Neural progenitor cell (in vitro differentiated cells): ENCODE data around the gene TPMT. TPM values are rescaled to one million over a fixed set of nuclear protein-coding genes. Genes with fewer than 3 reads are reported as not detected.

Source experiments
- DNase-seq: peaks from one replicate; pipeline ENCODE4 v3.0.0-alpha.2; 2016; ENCODE audit warnings: low spot score
- H2AFZ ChIP-seq: fragments of 200-600 bp; sonication (generic); replicated peaks from 2 replicates; pipeline ENCODE4 v1.6.1; 2016; ENCODE audit warnings: antibody characterized with exemption
- H3F3A ChIP-seq: fragments of 200-600 bp; sonication (generic); 2 replicates; pipeline ENCODE4 v1.6.1; 2016; ENCODE audit warnings: antibody characterized with exemption, low read depth
- H3K27ac ChIP-seq: fragments of 200-600 bp; sonication (generic); 2 replicates; pipeline ENCODE4 v1.5.1; 2016; ENCODE audit warnings: mild to moderate bottlenecking
- H3K27me3 ChIP-seq: fragments of 200-600 bp; sonication (generic); 2 replicates; pipeline ENCODE4 v1.6.1; 2016; ENCODE audit warnings: mild to moderate bottlenecking, moderate library complexity
- H3K36me3 ChIP-seq: fragments of 200-600 bp; sonication (generic); 2 replicates; pipeline ENCODE4 v1.5.1; 2016
- H3K4me1 ChIP-seq: fragments of 200-600 bp; sonication (generic); 2 replicates; pipeline ENCODE4 v1.6.1; 2016; ENCODE audit warnings: mixed run types
- H3K4me2 ChIP-seq: fragments of 200-600 bp; sonication (generic); 2 replicates; pipeline ENCODE4 v1.6.1; 2016
- H3K4me3 ChIP-seq: fragments of 200-600 bp; sonication (generic); 2 replicates; pipeline ENCODE4 v1.5.1; 2016
- H3K79me2 ChIP-seq: fragments of 200-600 bp; sonication (generic); 2 replicates; pipeline ENCODE4 v1.6.1; 2016; ENCODE audit warnings: low read depth
- H3K9ac ChIP-seq: fragments of 200-600 bp; sonication (generic); 2 replicates; pipeline ENCODE4 v1.6.1; 2016
- H3K9me3 ChIP-seq: fragments of 200-600 bp; sonication (generic); 2 replicates; pipeline ENCODE4 v1.5.1; 2016; ENCODE audit warnings: low read depth
- H4K20me1 ChIP-seq: fragments of 200-600 bp; sonication (generic); 2 replicates; pipeline ENCODE4 v1.6.1; 2016; ENCODE audit warnings: low read depth
- H3K27ac Mint-ChIP-seq: 3 replicates; pipeline ENCODE4 v1.8.0; 2021; ENCODE audit warnings: mixed read lengths
- H3K27me3 Mint-ChIP-seq: 2 replicates; pipeline ENCODE4 v1.8.0; 2022; ENCODE audit warnings: low read depth, mild to moderate bottlenecking, inconsistent platforms, moderate library complexity, mixed read lengths; ENCODE audit not compliant: insufficient read depth
- H3K36me3 Mint-ChIP-seq: 3 replicates; pipeline ENCODE4 v1.8.0; 2021; ENCODE audit warnings: mixed read lengths
- H3K4me1 Mint-ChIP-seq: 3 replicates; pipeline ENCODE4 v1.8.0; 2021; ENCODE audit warnings: mixed read lengths
- H3K4me3 Mint-ChIP-seq: 3 replicates; pipeline ENCODE4 v1.8.0; 2021; ENCODE audit warnings: mild to moderate bottlenecking, moderate library complexity, mixed read lengths
- H3K9me3 Mint-ChIP-seq: 3 replicates; pipeline ENCODE4 v1.8.0; 2020; ENCODE audit warnings: mixed read lengths
- CTCF ChIP-seq: fragments of 200-600 bp; sonication (generic); IDR thresholded peaks from 2 replicates; pipeline ENCODE4 v1.5.1; 2017; ENCODE audit warnings: antibody characterized with exemption, mild to moderate bottlenecking
- EZH2 ChIP-seq: fragments of 200-600 bp; sonication (generic); IDR thresholded peaks from 2 replicates; pipeline ENCODE4 v1.6.1; 2017; ENCODE audit warnings: antibody characterized with exemption, mild to moderate bottlenecking, moderate library complexity
- EZH2phosphoT487 ChIP-seq: fragments of 200-600 bp; sonication (generic); IDR thresholded peaks from 2 replicates; pipeline ENCODE4 v1.6.1; 2017; ENCODE audit warnings: antibody characterized with exemption
- total RNA-seq: library from RNA; depleted of rRNA; stranded (reverse); fragments of >200 nt; gene quantifications from 2 replicates; pipeline ENCODE4 v1.2.3, GENCODE V29; 2015; ENCODE audit warnings: low replicate concordance

The TPMT gene
- total RNA-seq, 1 donor from 2014 or later: 22.1 TPM

DNA sequence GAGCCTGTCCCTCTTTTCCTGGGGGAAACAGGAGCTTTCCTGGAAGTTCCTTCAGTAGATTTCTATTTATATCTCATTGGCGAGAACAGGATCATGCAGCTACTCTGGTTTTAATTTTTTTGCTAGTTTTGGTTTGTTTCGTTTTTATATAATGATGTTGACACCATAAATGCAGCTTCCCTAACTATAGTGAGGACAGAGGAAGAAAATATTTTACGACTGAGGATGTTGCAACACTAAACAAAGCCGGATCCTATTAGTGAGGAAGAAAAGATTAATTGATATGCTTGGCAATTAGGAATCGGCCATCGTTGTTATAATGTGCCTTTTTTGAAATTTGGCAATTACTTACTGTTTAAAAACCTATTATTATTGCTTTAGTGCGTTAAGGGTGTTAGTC is 17.0 kb upstream of the TPMT start:
- H3K4me3 Mint-ChIP-seq: no peak overlapping the region
- peaks cover 10% of the 10 kb centered on the region for H3K9me3 Mint-ChIP-seq
- peaks cover 35% of the 10 kb centered on the region for H3K36me3 Mint-ChIP-seq
- Histone ChIP-seq H3K4me2 (no peak overlapping the region), H3F3A (no peaks in the 10 kb centered on the region), H3K9me3 (no peaks in the 10 kb centered on the region), H3K27ac (no peak overlapping the region), H3K36me3 (peaks cover 13% of the 10 kb centered on the region), H4K20me1 (no peaks in the 10 kb centered on the region), H3K9ac (no peak overlapping the region), H3K79me2 (no peaks in the 10 kb centered on the region), H3K4me3 (no peak overlapping the region), H3K27me3 (no peaks in the 10 kb centered on the region), H3K4me1 (no peaks in the 10 kb centered on the region), H2AFZ (no peak overlapping the region)
- no peak overlapping the region for H3K27ac Mint-ChIP-seq
- TF ChIP-seq EZH2phosphoT487 (no peak), CTCF (no peak), EZH2 (no peak)
- H3K27me3 Mint-ChIP-seq: peaks cover 2% of the 10 kb centered on the region
- no peak for DNase-seq
- no peaks in the 10 kb centered on the region for H3K4me1 Mint-ChIP-seq

GRCh38 chr6:18168264-18168663 is 13.4 kb upstream of the TPMT start:
- Mint-ChIP-seq H3K36me3 (peaks cover 15% of the 10 kb centered on the region), H3K4me3 (no peak overlapping the region), H3K27ac (no peak overlapping the region), H3K27me3 (peaks cover 2% of the 10 kb centered on the region), H3K4me1 (no peaks in the 10 kb centered on the region), H3K9me3 (peaks cover 8% of the 10 kb centered on the region)
- Histone ChIP-seq H2AFZ (no peak overlapping the region), H3K9ac (no peak overlapping the region), H3K79me2 (no peaks in the 10 kb centered on the region), H3F3A (no peaks in the 10 kb centered on the region), H3K4me2 (no peak overlapping the region), H3K9me3 (no peaks in the 10 kb centered on the region), H3K27me3 (no peaks in the 10 kb centered on the region), H4K20me1 (no peaks in the 10 kb centered on the region), H3K27ac (no peak overlapping the region), H3K4me3 (no peak overlapping the region), H3K36me3 (peaks cover 15% of the 10 kb centered on the region), H3K4me1 (no peaks in the 10 kb centered on the region)
- no peak for TF ChIP-seq EZH2
- TF ChIP-seq EZH2phosphoT487: no peak
- no peak for TF ChIP-seq CTCF
- no peak for DNase-seq

DNA sequence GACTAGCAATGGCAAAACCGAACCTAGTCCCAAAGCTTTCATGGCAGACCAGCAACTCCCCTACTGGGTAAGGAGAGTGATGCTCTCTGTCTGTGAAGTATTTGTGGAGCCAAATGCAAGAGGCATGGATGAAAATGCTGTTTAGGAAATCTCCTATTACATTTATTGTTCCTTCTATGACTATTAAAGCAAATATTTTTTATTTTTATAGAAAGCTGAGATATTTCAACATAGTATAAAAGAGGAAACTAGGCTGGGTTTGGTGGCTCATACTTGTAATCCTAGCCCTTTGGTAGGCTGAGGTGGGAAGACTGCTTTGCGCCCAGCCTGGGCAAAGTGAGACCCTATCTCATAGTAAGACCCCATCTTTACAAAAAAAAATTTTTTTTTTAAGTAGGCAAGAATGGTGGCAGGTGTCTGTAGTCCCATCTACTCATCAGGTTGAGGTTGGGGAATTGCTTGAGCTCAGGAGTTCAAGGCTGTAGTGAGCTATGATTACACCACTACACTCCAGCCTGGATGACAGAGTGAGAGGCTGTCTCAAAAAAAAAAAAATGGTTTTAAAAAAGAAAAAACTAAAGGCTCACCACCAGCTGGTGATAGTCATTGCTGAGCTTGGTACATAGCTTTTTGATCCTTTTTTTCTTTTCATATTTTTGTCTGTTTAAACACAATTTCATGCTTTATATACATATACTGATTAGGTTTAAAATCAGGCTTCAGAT is 11.6 kb upstream of the TPMT start:
- no peaks in the 10 kb centered on the region for H3K4me1 ChIP-seq
- H4K20me1 ChIP-seq: no peaks in the 10 kb centered on the region
- TF ChIP-seq EZH2phosphoT487: no peak
- TF ChIP-seq CTCF: no peak
- TF ChIP-seq EZH2: no peak
- DNase-seq: no peak
- H3K27me3 ChIP-seq: no peaks in the 10 kb centered on the region
- Mint-ChIP-seq H3K27ac (no peak overlapping the region), H3K36me3 (peaks cover 18% of the 10 kb centered on the region), H3K27me3 (peaks cover 2% of the 10 kb centered on the region), H3K9me3 (peaks cover 8% of the 10 kb centered on the region), H3K4me1 (no peaks in the 10 kb centered on the region), H3K4me3 (no peak overlapping the region)
- H3K36me3 ChIP-seq: peaks cover 15% of the 10 kb centered on the region
- H3F3A ChIP-seq: no peaks in the 10 kb centered on the region
- H3K4me2 ChIP-seq: no peak overlapping the region
- no peaks in the 10 kb centered on the region for H3K9me3 ChIP-seq
- H3K79me2 ChIP-seq: no peaks in the 10 kb centered on the region
- H3K27ac ChIP-seq: no peak overlapping the region
- H3K9ac ChIP-seq: no peak overlapping the region
- H3K4me3 ChIP-seq: no peak overlapping the region
- H2AFZ ChIP-seq: no peak overlapping the region
